Activated CD8-positive, alpha-beta memory T cell treated with anti-CD3 and anti-CD28 coated beads, Interleukin-2, amount 50 U/mL, for 1 hour (primary cell): Measurements from ENCODE around the gene ANKRD52.
"Not testable (repeated sequence)": the region's sequence is repeated elsewhere in the genome, so short reads cannot be mapped to it uniquely, and the experiment has no call there.

Experiments used
- DNase-seq: peaks from one replicate; pipeline ENCODE4 v3.0.0-alpha.2; 2020; ENCODE audit errors: extremely low read depth

ANKRD52 gene

GRCh38 chr12:56272468-56272867 is 14.3 kb upstream of the ANKRD52 start:
- DNase-seq: not testable (repeated sequence)

DNA sequence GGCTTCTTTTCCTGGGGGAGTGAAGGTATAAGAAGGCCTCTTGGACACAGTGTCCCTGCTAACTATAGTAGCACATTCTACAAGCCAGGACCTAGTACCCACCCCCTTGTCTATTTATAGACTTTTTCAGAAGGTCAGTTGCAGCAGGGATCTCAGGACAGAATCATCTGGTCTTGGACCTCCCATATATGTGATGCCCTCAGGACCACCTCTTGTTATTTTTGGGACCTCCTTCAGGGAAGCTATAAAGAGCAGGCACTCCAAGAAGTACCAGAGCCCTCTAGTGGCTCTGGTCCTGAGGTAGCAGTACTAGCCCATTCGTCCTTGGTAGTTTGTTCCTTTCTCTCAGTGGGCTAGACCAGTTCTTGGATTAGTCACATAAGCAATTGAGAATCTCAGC is 12.8 kb upstream of the ANKRD52 start:
- no peak for DNase-seq

DNA sequence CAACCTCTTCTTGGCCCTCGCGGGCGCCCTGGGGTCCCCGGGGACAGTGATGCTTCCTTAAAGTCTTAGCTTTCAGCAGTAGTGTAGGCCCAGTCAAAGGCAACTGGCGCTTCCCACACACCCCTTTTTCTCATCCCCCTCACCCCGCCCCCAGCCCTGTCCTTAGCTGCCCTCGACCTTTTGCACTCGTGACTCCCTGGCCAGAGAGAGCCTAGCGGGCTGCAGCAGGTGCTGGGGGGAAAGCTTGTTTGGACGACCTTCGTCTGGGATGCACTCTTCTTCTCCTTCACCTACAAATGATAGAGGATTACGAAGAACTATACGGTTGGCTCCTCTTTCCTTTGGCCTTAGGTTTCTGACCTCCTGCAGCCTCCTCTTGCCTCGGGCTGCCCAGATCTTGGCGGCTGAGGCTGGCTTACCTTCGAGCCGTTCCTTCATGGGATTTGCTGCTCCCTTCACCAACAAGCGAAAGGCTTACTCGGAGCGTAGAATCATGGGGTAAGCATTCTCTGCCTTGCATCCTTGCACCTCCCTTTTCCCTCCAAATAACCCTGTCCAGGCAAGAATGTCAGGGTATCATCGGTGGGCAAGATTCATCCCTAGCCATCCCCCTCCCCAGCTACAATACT is 9.4 kb upstream of the ANKRD52 start:
- no peak for DNase-seq

- peak; percentile 79 for DNase-seq
Observed at GRCh38 chr12:56266693-56267442, 8.7 kb upstream of the ANKRD52 start, which contains the start of gene COQ10A. TSS of gene COQ10A (plus strand) at chr12:56266942. CDS start at chr12:56267119, 177 bp downstream.

GRCh38 chr12:56266068-56266692 is 8.0 kb upstream of the ANKRD52 start:
- not testable (repeated sequence) for DNase-seq

- DNase-seq: not testable (repeated sequence)
Observed at GRCh38 chr12:56262955-56263354, 4.8 kb upstream of the ANKRD52 start.

- no peak for DNase-seq
Observed at GRCh38 chr12:56261503-56262232, 3.5 kb upstream of the ANKRD52 start.

GRCh38 chr12:56260921-56261320 is 2.7 kb upstream of the ANKRD52 start:
- DNase-seq: no peak

- DNase-seq: no peak
Observed at GRCh38 chr12:56260380-56260779, 2.2 kb upstream of the ANKRD52 start.

DNA sequence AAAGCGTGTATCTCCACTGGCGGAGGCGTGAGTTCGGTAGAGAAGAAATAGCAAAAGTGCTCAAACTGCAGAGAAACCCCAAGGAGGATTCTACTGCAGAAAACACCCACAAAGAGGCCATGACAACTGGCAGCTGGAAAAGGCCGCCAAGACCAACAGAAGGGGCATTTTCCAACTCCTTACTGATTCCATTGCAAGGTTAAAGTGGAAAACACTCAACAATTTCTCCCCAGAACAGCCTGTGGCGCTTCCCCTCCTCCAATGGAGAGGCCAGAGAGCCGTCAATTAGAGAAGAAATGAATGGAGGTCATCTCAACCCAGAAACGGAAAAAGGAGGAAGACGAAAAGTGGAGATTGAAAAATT is 618 bp upstream of the ANKRD52 start:
- no peak for DNase-seq

GRCh38 chr12:56257491-56258067 is 605 bp downstream of the ANKRD52 start:
- DNase-seq: no peak

DNA sequence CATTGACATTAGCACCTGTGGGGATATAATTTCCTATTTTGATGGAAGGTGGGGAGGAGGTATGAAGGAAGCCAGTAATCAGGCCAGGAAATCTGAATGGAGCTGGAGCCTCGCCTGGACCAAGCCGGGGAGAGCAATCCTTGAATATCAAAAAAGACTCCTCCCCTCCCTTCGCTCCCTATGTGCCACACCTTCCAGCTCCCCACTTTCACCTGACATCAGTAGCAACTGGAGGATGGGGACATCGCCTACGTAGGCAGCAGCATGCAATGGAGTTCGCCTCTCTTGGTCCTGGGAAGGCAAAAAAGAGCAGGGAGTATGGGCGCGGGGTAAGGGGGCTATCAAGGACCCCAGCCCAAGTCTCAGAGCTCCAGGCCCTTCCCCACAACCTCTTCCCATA is 1.1 kb downstream of the ANKRD52 start:
- DNase-seq: no peak

DNA sequence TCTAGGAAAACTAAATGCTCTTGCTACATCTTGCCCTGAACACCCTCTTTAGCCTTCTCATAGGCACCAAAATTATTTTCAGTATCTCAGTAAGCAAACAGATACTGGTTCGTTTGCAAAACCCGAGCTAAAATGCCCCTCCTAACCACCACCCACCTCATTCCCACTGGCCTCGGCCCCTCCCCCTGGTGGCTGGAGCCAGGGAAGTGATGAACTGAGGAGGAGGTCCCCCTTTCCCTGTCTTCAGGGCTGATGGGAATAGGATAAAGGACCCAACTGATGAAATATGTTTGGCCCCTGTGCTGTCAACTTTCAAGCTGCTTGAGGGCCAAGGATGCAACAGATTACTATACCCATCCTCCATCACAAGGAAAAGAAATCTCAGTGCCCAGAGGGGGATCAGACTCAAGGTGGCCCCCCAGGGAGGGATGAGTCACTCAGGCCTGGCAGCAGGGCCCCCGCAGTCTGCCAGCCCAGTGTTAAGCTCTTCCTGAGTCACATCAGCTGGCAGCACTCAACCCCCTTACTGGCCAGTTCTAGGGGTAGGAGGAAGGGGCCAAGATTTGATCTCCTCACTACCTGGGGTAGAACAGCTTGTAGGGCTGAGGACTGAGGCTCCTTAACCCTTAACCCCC is 1.7 kb downstream of the ANKRD52 start:
- DNase-seq: no peak

DNA sequence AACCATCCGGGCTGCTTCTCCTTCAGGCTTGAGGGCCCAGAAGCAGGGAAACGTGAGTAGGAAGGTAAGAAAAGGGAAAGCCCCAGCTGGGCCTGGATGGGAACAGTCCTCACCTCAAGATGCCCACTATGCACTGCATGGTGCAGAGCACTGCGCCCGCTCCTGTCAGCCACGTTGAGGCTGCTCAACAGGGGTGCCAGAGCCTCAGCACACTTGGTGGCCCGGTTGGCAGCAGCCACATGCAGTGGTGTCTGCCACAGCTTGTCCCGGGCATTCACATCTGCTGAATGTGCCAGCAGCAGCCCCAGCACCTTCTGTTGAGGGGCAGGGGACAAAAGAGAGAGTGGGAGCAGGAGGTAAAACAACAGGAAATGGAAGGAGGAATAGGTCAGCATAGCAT is 2.5 kb downstream of the ANKRD52 start:
- DNase-seq: no peak

DNA sequence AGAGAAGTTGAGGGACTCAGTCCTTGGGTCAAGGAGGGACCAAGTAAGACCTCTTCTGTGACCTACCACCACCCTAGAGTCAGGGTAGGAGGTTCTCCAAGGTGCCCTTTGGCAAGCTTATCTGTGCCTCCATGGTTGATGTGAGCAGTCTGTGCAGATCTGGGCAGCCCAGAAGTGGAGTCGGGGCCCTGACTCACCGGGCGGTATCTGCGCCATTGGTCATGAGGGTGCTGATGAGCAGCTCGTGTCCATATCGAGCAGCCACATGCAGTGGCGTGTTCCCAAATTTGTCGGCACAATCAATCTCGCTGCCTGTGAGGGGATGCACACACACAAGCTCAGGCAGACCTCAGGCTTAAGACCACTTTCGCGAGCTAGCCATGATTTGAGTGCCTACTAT is 5.1 kb downstream of the ANKRD52 start:
- DNase-seq: no peak

- DNase-seq: no peak
Observed at GRCh38 chr12:56252649-56253048, 5.5 kb downstream of the ANKRD52 start.

GRCh38 chr12:56248711-56249110 is 9.5 kb downstream of the ANKRD52 start:
- no peak for DNase-seq

GRCh38 chr12:56247923-56248322 is 10.3 kb downstream of the ANKRD52 start:
- DNase-seq: no peak

GRCh38 chr12:56244494-56244893 is 13.7 kb downstream of the ANKRD52 start:
- DNase-seq: no peak

GRCh38 chr12:56243731-56244181 is 14.4 kb downstream of the ANKRD52 start:
- DNase-seq: no peak

GRCh38 chr12:56242986-56243385 is 15.2 kb downstream of the ANKRD52 start:
- DNase-seq: no peak
